ENCODE data around the gene CYB5R3.
A peak's percentile ranks its signal among the peaks of the same experiment; 100 is the strongest.

The CYB5R3 gene

GRCh38 chr22:42626951-42627625 lies 22.1 kb downstream of the CYB5R3 start:
- no peak overlapping the region for H3K4me3 ChIP-seq
- TF ChIP-seq CTCF (IDR thresholded peaks at IDR 0.05) = no peak
- no peak overlapping the region for H3K27ac ChIP-seq
- DNase-seq (ENCODE audit: low spot score) = no peak

GRCh38 chr22:42626431-42626830 lies 22.8 kb downstream of the CYB5R3 start:
- no peak for TF ChIP-seq CTCF (IDR thresholded peaks at IDR 0.05)
- H3K4me3 ChIP-seq = no peak overlapping the region
- no peak for DNase-seq (ENCODE audit: low spot score)
- H3K27ac ChIP-seq = no peak overlapping the region

- DNase-seq (ENCODE audit: low spot score) = no peak
- H3K4me3 ChIP-seq = no peak overlapping the region
- H3K27ac ChIP-seq = no peak overlapping the region
- TF ChIP-seq CTCF (IDR thresholded peaks at IDR 0.05) = no peak
Measured at GRCh38 chr22:42625416-42625815, 23.8 kb downstream of the CYB5R3 start.

GRCh38 chr22:42624551-42625106 lies 24.6 kb downstream of the CYB5R3 start:
- no peak for DNase-seq (ENCODE audit: low spot score)
- TF ChIP-seq CTCF (IDR thresholded peaks at IDR 0.05) = no peak
- H3K27ac ChIP-seq = peak overlapping the region in 1 of 2 donors; percentile 85
- H3K4me3 ChIP-seq = no peak overlapping the region

- Histone ChIP-seq H3K27ac (peak overlapping the region in 1 of 2 donors; percentile 85), H3K4me3 (no peak overlapping the region)
- TF ChIP-seq CTCF (IDR thresholded peaks at IDR 0.05) = no peak
- DNase-seq (ENCODE audit: low spot score) = no peak
Measured at GRCh38 chr22:42623756-42624441, 25.3 kb downstream of the CYB5R3 start.

GRCh38 chr22:42623301-42623751 lies 25.9 kb downstream of the CYB5R3 start:
- no peak for TF ChIP-seq CTCF (IDR thresholded peaks at IDR 0.05)
- no peak for DNase-seq (ENCODE audit: low spot score)
- no peak overlapping the region for H3K4me3 ChIP-seq
- H3K27ac ChIP-seq = peak overlapping the region in 1 of 2 donors; percentile 85
